BE2C (cell line): ENCODE data around the gene TRMT2B.
A peak's percentile ranks its signal among the peaks of the same experiment; 100 is the strongest.

Experiments used
- DNase-seq: peaks from one replicate; pipeline ENCODE4 v3.0.0-alpha.2; 2020
- H3K27me3 ChIP-seq: fragments of 250-450 bp; sonication (Bioruptor Pico); 2 replicates; pipeline ENCODE4 v1.5.1; 2020; ENCODE audit warnings: mild to moderate bottlenecking
- H3K36me3 ChIP-seq: fragments of 250-450 bp; sonication (Bioruptor Pico); 2 replicates; pipeline ENCODE4 v1.5.1; 2020; ENCODE audit warnings: mild to moderate bottlenecking
- H3K4me1 ChIP-seq: fragments of 250-450 bp; sonication (Bioruptor Pico); 2 replicates; pipeline ENCODE4 v1.5.1; 2020
- H3K4me3 ChIP-seq: 2 replicates; pipeline ENCODE4 v1.5.1; 2011; ENCODE audit warnings: low read depth, low read length
- H3K9me3 ChIP-seq: fragments of 250-450 bp; sonication (Bioruptor Pico); 2 replicates; pipeline ENCODE4 v1.5.1; 2020
- TF ChIP-seq, protein P1 (sequence below): IDR thresholded peaks from 2 replicates; pipeline ENCODE4 v1.5.1; 2012; ENCODE audit warnings: mild to moderate bottlenecking, low read depth, low read length

Gene TRMT2B

DNA sequence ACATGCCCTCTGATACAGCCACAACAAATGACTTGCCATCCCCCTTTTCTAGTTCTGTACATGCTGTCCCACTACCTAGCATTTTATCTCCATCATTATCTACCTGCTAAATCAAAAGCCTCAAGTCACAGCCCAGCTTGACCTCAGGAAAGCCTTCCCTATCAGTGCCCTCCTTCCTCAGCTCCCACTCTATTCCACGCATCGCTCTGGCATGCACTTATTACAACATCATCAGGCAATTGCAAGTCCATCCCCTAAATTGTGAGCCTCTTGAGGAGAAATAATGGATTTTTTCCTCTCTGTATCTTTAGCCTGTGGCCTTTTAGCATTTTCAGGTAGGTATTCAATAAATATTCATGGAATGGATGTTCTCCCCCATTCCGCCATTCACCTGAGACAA is 76.7 kb downstream of the TRMT2B start:
- H3K9me3 ChIP-seq, result no peaks in the 10 kb centered on the region
- no peak overlapping the region for H3K4me3 ChIP-seq
- DNase-seq, result no peak
- H3K27me3 ChIP-seq, result no peaks in the 10 kb centered on the region
- TF ChIP-seq, protein P1, sequence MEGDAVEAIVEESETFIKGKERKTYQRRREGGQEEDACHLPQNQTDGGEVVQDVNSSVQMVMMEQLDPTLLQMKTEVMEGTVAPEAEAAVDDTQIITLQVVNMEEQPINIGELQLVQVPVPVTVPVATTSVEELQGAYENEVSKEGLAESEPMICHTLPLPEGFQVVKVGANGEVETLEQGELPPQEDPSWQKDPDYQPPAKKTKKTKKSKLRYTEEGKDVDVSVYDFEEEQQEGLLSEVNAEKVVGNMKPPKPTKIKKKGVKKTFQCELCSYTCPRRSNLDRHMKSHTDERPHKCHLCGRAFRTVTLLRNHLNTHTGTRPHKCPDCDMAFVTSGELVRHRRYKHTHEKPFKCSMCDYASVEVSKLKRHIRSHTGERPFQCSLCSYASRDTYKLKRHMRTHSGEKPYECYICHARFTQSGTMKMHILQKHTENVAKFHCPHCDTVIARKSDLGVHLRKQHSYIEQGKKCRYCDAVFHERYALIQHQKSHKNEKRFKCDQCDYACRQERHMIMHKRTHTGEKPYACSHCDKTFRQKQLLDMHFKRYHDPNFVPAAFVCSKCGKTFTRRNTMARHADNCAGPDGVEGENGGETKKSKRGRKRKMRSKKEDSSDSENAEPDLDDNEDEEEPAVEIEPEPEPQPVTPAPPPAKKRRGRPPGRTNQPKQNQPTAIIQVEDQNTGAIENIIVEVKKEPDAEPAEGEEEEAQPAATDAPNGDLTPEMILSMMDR, result no peak
- no peaks in the 10 kb centered on the region for H3K36me3 ChIP-seq
- no peaks in the 10 kb centered on the region; the same call in 1 of the 2 replicates for H3K4me1 ChIP-seq

DNA sequence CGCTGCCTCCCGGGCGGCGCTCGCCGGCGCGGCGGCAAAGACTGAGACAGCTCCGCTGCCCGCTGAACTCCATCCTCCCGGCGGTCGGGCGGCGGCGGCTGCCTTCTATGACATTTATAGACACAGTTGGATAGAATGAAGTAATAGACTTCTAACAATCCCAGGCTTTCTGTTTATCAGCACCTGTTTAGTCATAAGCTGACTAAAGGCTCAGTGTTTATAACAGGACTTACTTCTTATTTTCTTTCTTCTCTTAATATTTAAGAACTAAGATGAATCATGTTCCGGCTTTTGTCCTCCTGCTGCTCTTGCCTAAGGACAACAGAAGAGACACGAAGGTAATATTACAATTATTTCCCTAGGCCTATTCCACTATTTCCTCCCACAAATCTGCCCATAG is 78.5 kb downstream of the TRMT2B start:
- peaks cover 3% of the 10 kb centered on the region; the same call in 1 of the 2 replicates for H3K4me1 ChIP-seq
- H3K27me3 ChIP-seq, result no peaks in the 10 kb centered on the region
- TF ChIP-seq, protein P1, result no peak
- no peaks in the 10 kb centered on the region for H3K36me3 ChIP-seq
- no peaks in the 10 kb centered on the region for H3K9me3 ChIP-seq
- H3K4me3 ChIP-seq, result no peak overlapping the region
- no peak for DNase-seq

DNA sequence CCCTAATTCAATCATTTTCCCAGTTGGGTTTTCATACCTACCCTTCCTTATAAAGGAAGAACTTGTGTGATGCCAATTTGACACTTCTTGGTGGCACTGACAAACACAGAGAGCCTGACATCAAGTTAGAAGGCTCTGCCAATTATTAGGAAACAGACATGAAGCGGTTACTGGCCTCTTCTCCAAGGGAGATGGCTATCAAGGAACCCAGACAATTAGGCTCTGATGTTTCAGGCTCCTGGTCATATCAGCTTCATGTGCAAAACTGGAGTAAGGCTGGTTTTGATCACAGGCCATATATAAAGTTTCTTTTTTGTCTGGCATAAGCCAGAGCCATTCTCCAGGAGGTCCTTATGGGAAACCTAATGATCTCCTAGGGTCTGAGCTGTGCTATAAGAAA is 82.0 kb downstream of the TRMT2B start:
- H3K9me3 ChIP-seq, result no peaks in the 10 kb centered on the region
- H3K36me3 ChIP-seq, result no peaks in the 10 kb centered on the region
- DNase-seq, result peak; percentile 32
- H3K4me1 ChIP-seq, result peaks cover 3% of the 10 kb centered on the region; the same call in 1 of the 2 replicates
- no peaks in the 10 kb centered on the region for H3K27me3 ChIP-seq
- TF ChIP-seq, protein P1, result no peak
- no peak overlapping the region for H3K4me3 ChIP-seq

DNA sequence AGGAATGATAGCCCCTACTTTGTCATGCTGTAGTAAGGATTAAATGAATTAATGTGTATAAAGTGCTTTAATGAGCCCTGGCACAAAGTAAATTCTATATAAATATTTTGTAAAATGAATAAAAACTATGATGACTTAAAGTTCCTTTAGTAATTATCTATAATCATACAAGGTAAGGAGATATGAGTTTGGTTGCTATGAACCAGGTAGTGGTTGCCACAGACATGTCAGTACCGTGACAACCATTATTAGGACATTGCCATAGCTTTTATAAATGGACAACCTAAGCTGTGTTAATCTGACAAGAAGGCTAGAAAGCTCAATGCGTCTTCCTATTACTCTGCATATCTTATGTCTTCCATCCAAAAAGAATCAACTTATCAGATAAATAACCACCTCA is 82.5 kb downstream of the TRMT2B start, which contains the start of gene ARL13A:
Gene ARL13A (plus strand): TSS at position 301 of the 400 bp plus-strand sequence. CDS start 3,982 bp downstream, outside the sequence.
- no peaks in the 10 kb centered on the region for H3K36me3 ChIP-seq
- H3K4me3 ChIP-seq, result no peak within 1 kb of the TSS
- DNase-seq, result no peak
- TF ChIP-seq, protein P1, result no peak
- H3K4me1 ChIP-seq, result peaks cover 3% of the 10 kb centered on the region; the same call in 1 of the 2 replicates
- no peaks in the 10 kb centered on the region for H3K27me3 ChIP-seq
- H3K9me3 ChIP-seq, result no peaks in the 10 kb centered on the region

DNA sequence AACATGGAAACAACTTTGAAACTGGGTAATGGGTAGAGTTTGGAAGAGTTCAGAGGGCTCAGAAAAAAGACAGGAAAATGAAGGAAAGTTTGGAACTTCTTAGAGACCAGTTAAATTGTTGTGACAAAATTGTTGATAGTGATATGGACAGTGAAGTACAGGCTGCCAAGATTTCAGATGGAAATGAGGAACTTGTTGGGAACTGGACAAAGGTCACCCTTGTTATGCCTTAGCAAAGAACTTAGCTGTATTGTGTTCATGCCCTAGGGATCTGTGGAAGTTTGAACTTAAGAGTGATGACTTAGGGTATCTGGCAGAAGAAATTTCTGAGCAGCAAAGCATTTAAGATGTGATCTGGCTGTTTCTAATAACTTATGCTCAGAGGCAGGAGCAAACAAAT is 87.5 kb downstream of the TRMT2B start:
- Histone ChIP-seq H3K9me3 (no peaks in the 10 kb centered on the region), H3K4me3 (no peak overlapping the region), H3K27me3 (no peaks in the 10 kb centered on the region), H3K36me3 (no peaks in the 10 kb centered on the region), H3K4me1 (no peaks in the 10 kb centered on the region)
- no peak for DNase-seq
- TF ChIP-seq, protein P1, result no peak

DNA sequence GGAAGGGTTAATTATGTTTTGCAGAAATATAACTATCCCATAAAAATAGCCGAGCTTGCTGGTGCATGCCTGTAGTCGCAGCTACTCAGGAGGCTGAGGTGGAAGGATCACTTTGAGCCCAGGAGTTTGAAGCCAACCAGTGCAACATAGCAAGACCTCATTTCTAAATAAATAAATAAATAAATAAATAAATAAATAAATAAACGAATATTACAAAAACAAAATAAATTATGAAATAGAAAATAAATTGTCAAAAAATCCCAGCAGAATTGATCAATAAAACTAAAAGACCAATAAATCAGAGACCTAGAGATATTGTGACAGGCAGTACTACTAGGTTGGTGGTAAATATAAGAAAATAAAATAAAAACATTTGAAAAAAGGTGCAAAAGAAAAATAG is 89.1 kb downstream of the TRMT2B start:
- no peaks in the 10 kb centered on the region for H3K27me3 ChIP-seq
- TF ChIP-seq, protein P1, result no peak
- no peak for DNase-seq
- H3K4me1 ChIP-seq, result no peaks in the 10 kb centered on the region
- no peak overlapping the region for H3K4me3 ChIP-seq
- H3K9me3 ChIP-seq, result no peaks in the 10 kb centered on the region
- H3K36me3 ChIP-seq, result no peaks in the 10 kb centered on the region
